OCI-LY7 (cell line): ENCODE results near the gene LIN7A. TPM values are rescaled to one million over a fixed set of nuclear protein-coding genes. Genes with fewer than 3 reads are reported as not detected.

Experiments
- BruUV-seq: library from RNA; stranded (reverse); fragments of 400-500 nt; replicated peaks from 2 replicates; lab custom pipeline; 2021; lab: Mats Ljungman, UMichigan
- CTCF ChIA-PET: fragments of 300-600 bp; sonication (Branson Sonifier 250); formaldehyde crosslinking; loops from one replicate; lab custom pipeline; 2022; ENCODE audit warnings: antibody characterized with exemption; ENCODE audit not compliant: unreplicated experiment; lab: Charles Lee
- POLR2A ChIA-PET: fragments of 300-600 bp; sonication (Branson Sonifier 250); formaldehyde crosslinking; loops from one replicate; lab custom pipeline; 2022; ENCODE audit warnings: antibody characterized with exemption; lab: Charles Lee
- DNase-seq: peaks from one replicate; pipeline ENCODE4 v3.0.0-alpha.2; 2015; ENCODE audit warnings: low spot score
- H2AFZ ChIP-seq: fragments of 200-600 bp; sonication (generic), shearing (Covaris generic); 2 replicates; pipeline ENCODE4 v1.6.1; 2014; ENCODE audit warnings: mild to moderate bottlenecking, antibody characterized with exemption, low read length, moderate library complexity
- H3K27ac ChIP-seq: fragments of 200-600 bp; sonication (generic); 2 replicates; pipeline ENCODE4 v1.5.1; 2014; ENCODE audit warnings: mixed run types, low read depth, mild to moderate bottlenecking, moderate library complexity, low read length, inconsistent platforms; ENCODE audit not compliant: poor library complexity, severe bottlenecking
- H3K36me3 ChIP-seq: fragments of 200-600 bp; sonication (generic); 2 replicates; pipeline ENCODE4 v1.6.1; 2014; ENCODE audit warnings: mild to moderate bottlenecking, antibody characterized with exemption, low read length, moderate library complexity, mixed read lengths; ENCODE audit not compliant: insufficient read depth
- H3K4me1 ChIP-seq: fragments of 200-600 bp; sonication (generic); 2 replicates; pipeline ENCODE4 v1.5.1; 2014; ENCODE audit warnings: mild to moderate bottlenecking, low read length; ENCODE audit not compliant: insufficient read depth, poor library complexity, severe bottlenecking
- H3K4me2 ChIP-seq: fragments of 200-600 bp; sonication (generic); 2 replicates; pipeline ENCODE4 v1.6.1; 2014; ENCODE audit warnings: mild to moderate bottlenecking, low read length
- H3K4me3 ChIP-seq: fragments of 200-600 bp; sonication (generic); 2 replicates; pipeline ENCODE4 v1.5.1; 2014; ENCODE audit warnings: mild to moderate bottlenecking, low read depth, low read length; ENCODE audit not compliant: poor library complexity, severe bottlenecking
- H3K79me2 ChIP-seq: fragments of 200-600 bp; sonication (generic); 2 replicates; pipeline ENCODE4 v1.6.1; 2016; ENCODE audit warnings: low read depth, mild to moderate bottlenecking, low read length, moderate library complexity, mixed read lengths; ENCODE audit not compliant: insufficient read depth
- H3K9me2 ChIP-seq: fragments of 200-600 bp; sonication (generic); 2 replicates; pipeline ENCODE4 v1.6.1; 2016; ENCODE audit warnings: mild to moderate bottlenecking, low read length, mixed read lengths; ENCODE audit not compliant: insufficient read depth
- H3K9me3 ChIP-seq: fragments of 200-600 bp; sonication (generic); 2 replicates; pipeline ENCODE4 v1.6.1; 2014; ENCODE audit warnings: mild to moderate bottlenecking, mixed run types, low read length, mixed read lengths
- H4K20me1 ChIP-seq: fragments of 200-600 bp; sonication (generic); 2 replicates; pipeline ENCODE4 v1.6.1; 2014; ENCODE audit warnings: mild to moderate bottlenecking, antibody characterized with exemption, low read length, moderate library complexity, mixed read lengths; ENCODE audit not compliant: insufficient read depth
- CTCF ChIP-seq: fragments of 200-600 bp; sonication (generic); conservative IDR thresholded peaks from 2 replicates; pipeline ENCODE4 v1.5.1; 2014; ENCODE audit warnings: mild to moderate bottlenecking, antibody characterized with exemption, low read length, moderate library complexity, mixed read lengths
- EZH2phosphoT487 ChIP-seq: fragments of 200-600 bp; sonication (generic); IDR thresholded peaks from 2 replicates; pipeline ENCODE4 v1.6.1; 2018; ENCODE audit warnings: low read depth, borderline replicate concordance, mild to moderate bottlenecking, mixed run types, antibody characterized with exemption, low read length, moderate library complexity, mixed read lengths
- intact Hi-C: fragments of 100-400 bp; cut with micrococcal nuclease; formaldehyde crosslinking; loops from one replicate; pipeline ENCODE4 v1.10.0; 2022; ENCODE audit not compliant: unreplicated experiment
- total RNA-seq, 2 experiments: library from RNA; depleted of rRNA in 1 of 2; stranded (reverse); fragments of >200 nt in 1 of 2; shearing (Covaris generic) in 1 of 2; gene quantifications; 2 replicates each; pipeline ENCODE4 v1.2.3, GENCODE V29; 2014 to 2022

Gene LIN7A
- total RNA-seq, 2 experiments from 2014 or later, result 0.61 TPM; not detected in 1

DNA sequence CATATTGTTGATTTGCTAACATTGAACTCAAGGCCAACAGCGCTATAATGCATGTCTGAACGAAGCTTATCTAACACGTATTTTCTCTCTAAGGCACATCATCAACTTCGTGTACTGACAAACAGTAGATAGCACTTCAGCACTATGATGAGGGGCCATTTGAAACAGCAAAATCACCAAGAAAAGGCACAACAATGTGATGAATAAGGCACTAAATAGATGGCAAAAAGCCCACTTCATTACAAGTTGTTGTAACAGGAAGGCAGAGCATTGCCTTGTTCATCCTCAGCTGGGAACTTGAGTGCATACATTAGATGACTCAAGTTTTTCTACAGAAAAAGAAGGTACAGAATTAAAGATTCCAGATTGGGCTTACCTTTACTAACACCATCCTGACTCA is 75.2 kb downstream of the LIN7A start:
- Histone ChIP-seq H3K9me3 (no peaks in the 10 kb centered on the region), H3K4me3 (no peak overlapping the region), H3K36me3 (no peaks in the 10 kb centered on the region), H3K27ac (no peak overlapping the region), H3K9me2 (no peaks in the 10 kb centered on the region), H2AFZ (no peak overlapping the region), H3K79me2 (no peaks in the 10 kb centered on the region), H3K4me2 (no peak overlapping the region), H4K20me1 (no peaks in the 10 kb centered on the region), H3K4me1 (no peaks in the 10 kb centered on the region)
- no peak for DNase-seq
- CTCF ChIA-PET, result no interaction called here
- TF ChIP-seq EZH2phosphoT487, result no peak
- no peak for TF ChIP-seq CTCF
- intact Hi-C loops, result no loop called here
- POLR2A ChIA-PET, result interaction anchor here (0.6 kb wide), 1 partner anchor 21 kb away, joined by 4 read pairs; no protein-coding TSS in a partner anchor
- no TSS peak for BruUV-seq

GRCh38 chr12:80861641-80862378 is 75.9 kb downstream of the LIN7A start:
- Histone ChIP-seq H3K9me3 (no peaks in the 10 kb centered on the region), H3K4me2 (no peak overlapping the region), H3K9me2 (no peaks in the 10 kb centered on the region), H3K36me3 (no peaks in the 10 kb centered on the region), H3K79me2 (no peaks in the 10 kb centered on the region), H3K4me1 (no peaks in the 10 kb centered on the region), H2AFZ (no peak overlapping the region), H3K27ac (no peak overlapping the region), H3K4me3 (no peak overlapping the region), H4K20me1 (no peaks in the 10 kb centered on the region)
- intact Hi-C loops, result no loop called here
- no peak for DNase-seq
- CTCF ChIA-PET, result no interaction called here
- no TSS peak for BruUV-seq
- TF ChIP-seq CTCF, result no peak
- POLR2A ChIA-PET, result interaction anchor here (0.6 kb wide), 1 partner anchor 21 kb away, joined by 4 read pairs; no protein-coding TSS in a partner anchor

DNA sequence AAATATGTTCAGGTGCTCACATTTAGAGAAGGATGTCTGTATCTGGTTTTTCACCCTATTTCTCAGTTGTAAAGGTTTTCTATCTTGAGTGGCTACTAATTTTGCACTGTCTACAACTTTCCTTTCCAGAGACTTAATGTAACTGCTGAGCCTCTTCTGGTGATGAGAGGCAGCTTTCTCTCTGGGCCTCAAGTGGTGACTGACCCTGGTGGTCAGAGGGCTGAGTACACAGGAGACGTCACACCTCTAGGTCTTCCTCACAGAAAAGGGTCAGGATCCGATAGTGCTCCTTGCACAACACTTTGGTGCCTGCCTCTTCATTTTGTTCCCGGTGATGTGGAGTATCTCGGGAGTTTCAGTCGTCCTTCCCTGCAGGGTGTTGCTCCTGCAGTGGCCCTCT is 76.8 kb downstream of the LIN7A start:
- CTCF ChIA-PET, result no interaction called here
- POLR2A ChIA-PET, result interaction anchor here (0.9 to 1.9 kb wide), 2 partner anchors 15 to 20 kb away, joined by 3 to 6 read pairs; no protein-coding TSS in a partner anchor
- Histone ChIP-seq H3K4me3 (no peak overlapping the region), H3K9me2 (no peaks in the 10 kb centered on the region), H4K20me1 (no peaks in the 10 kb centered on the region), H3K27ac (no peak overlapping the region), H3K4me2 (no peak overlapping the region), H3K4me1 (no peaks in the 10 kb centered on the region), H3K79me2 (no peaks in the 10 kb centered on the region), H3K9me3 (no peaks in the 10 kb centered on the region), H2AFZ (no peak overlapping the region), H3K36me3 (no peaks in the 10 kb centered on the region)
- no peak for TF ChIP-seq CTCF
- TF ChIP-seq EZH2phosphoT487, result no peak
- no TSS peak for BruUV-seq
- intact Hi-C loops, result no loop called here
- DNase-seq, result no peak
